GM21367 (cell line): Measurements from ENCODE around the gene TLR1.
"Not testable (repeated sequence)": the region's sequence is repeated elsewhere in the genome, so short reads cannot be mapped to it uniquely, and the experiment has no call there.

Experiments
- ATAC-seq: cut with Tn5 transposase; IDR thresholded peaks from one replicate; pipeline ENCODE4 v1.9.1; 2021; ENCODE audit not compliant: unreplicated experiment

The TLR1 gene

GRCh38 chr4:38775326-38775725 is 29.3 kb downstream of the TLR1 start:
- ATAC-seq = no peak

- ATAC-seq = no peak
Measured at GRCh38 chr4:38774181-38774955, 30.2 kb downstream of the TLR1 start.

GRCh38 chr4:38770281-38770680 is 34.3 kb downstream of the TLR1 start:
- not testable (repeated sequence) for ATAC-seq

DNA sequence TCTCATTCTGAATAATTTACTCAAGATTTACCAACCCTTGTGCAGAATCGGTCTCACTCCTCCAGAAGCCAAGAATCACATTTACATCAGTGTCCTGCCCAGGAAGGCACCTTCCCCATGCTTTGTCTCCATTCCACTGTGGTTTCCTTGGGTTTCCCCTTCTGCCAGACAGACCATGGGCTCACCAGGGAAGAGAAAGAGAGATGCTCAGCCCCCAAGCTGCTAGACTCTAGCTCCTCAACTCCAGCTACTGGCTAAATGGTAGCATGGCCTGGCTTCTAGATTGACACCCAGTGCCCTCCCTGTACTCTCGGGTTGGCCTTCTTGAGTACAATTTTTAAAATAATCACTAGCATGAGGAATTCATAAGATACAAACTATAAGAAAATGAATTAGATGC is 34.7 kb downstream of the TLR1 start:
- ATAC-seq = no peak

DNA sequence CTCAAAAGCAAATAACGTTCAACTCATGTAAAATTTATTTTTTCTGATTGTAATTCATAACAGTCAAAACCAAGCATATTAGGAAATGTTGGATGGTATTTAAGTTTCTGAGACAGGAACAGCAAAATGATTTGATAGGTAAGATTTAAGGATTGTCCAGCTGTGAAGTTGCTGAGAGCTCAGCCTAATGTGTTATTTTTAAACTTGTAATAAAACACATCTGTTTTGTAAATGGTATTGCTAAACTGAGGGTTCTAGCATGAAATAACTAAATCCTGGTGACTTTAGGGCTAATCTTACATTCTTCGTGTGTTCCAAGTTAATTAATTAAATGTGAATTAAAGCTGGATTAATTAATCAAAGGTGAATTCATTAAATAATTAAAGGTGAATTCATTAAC is 35.1 kb downstream of the TLR1 start:
- no peak for ATAC-seq

DNA sequence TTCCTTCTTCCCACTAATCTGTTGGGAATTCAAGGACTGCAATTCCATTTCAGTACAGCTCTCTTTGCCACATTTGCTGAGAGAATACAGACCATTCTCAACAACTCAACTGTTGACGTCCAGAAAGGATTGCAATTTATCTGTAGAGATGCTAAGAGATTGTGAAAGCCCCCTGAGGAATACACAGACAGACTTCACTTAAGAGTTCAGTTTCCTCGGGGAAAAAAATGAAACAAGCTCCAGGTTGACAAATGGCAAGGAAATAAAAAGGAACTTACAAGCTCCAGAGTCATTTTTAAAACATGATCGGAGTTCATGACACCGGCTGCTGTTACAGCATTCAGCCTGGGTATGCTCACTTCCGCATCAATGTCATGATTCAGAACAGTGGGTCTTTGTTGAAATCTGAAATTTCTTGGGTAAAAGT is 35.6 kb downstream of the TLR1 start:
- no peak for ATAC-seq

- ATAC-seq = not testable (repeated sequence)
Measured at GRCh38 chr4:38766940-38767339, 37.7 kb downstream of the TLR1 start.

GRCh38 chr4:38765382-38765781 is 39.2 kb downstream of the TLR1 start:
- no peak for ATAC-seq

GRCh38 chr4:38764277-38764676 is 40.3 kb downstream of the TLR1 start:
- no peak for ATAC-seq

DNA sequence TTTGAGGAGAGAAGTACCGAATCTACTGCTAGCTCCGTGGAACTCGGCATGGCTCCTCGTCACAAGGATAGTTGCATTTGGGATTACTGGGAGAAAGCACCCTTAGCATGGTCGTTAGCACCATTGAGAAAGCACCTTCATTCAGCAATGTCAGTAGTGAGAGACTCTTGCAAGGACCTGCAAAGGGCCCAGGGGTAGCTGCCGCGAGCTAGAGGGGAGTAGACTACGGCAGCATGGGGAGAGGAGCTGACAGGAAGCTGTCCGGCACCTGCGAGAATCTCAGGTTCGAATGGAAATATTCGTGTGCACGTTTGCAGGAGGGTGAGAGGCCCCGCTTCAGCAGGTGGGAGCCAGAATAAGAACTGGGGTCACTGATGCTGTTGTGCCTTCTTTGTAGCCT is 42.0 kb downstream of the TLR1 start:
- no peak for ATAC-seq

DNA sequence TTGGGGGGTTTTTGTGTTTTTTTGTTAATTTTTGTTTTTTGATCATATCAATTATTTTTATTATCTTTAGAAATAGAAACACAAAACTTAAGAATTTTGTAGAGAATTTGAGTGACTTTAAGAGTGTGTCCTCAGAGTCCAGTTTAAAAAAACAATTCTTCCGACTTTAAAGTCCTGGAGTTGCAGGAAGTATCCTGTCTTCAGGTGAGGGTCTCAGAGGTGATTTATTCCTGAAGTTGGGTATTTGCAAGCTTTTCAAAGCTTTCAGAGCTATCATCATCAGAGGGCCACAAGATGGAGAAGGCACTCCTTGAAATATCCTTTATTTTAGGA is 44.8 kb downstream of the TLR1 start:
- no peak for ATAC-seq

DNA sequence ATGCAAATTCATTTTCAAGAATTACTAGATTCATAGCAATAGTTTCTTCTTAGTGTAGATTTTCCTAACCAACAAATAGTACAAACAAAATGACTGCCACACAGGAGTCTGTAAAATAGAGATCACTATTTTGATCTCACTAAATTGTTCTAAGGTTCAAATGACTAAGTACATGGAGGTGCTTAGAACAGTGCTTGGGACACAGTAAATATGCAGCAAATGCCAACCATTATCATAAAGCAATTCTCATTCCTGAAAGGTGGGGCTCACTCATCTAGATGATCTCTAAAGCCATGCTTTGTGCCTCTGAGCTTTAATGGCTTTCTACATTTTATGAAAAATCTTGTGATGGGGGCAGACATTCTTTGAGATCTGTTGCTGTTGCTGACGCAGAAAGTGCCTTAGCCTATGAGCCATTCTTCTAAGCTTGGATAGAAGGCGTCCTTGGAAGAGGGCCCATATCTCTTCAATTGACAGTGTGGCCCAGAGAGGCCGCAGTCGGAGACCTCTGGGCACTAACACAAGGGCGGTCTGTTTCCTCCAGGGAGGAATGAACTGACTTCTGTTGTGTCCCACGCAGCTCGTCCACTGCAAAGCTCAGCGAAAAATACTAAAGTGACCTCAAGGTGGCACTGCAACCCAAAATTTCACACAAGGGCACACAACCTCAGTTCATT is 45.3 kb downstream of the TLR1 start:
- ATAC-seq = no peak

GRCh38 chr4:38757945-38758600 is 46.5 kb downstream of the TLR1 start:
- no peak for ATAC-seq

- ATAC-seq = no peak
Measured at GRCh38 chr4:38752941-38753806, 51.4 kb downstream of the TLR1 start.

DNA sequence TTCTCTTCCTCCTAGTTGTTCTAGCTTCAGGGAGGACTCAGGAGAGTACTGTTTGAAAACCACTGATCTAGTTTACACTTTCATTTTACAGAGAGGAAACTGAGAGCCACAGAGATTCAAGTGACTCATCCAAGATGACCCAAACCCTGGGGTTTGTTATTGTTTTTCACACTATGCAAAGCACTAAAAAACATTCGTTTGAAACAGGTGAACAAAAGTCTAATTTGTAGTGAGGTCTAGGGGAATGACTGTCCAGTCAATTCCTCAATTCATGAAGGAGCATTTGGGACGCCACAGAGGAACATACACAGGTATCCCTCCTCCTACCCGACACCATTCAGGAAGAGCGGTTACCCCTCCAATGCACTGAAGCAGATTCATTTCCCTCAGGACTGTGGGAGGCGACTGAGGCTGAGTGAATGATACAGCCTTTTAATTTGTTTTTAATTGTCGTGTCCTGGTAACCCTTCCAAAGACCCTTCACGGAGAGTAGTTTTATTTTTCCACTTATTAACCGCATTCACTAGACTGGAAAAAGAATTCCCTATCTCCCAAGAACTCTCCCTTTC is 52.1 kb downstream of the TLR1 start:
- peak; percentile 94 for ATAC-seq

- no peak for ATAC-seq
Measured at GRCh38 chr4:38751341-38752010, 53.1 kb downstream of the TLR1 start.

DNA sequence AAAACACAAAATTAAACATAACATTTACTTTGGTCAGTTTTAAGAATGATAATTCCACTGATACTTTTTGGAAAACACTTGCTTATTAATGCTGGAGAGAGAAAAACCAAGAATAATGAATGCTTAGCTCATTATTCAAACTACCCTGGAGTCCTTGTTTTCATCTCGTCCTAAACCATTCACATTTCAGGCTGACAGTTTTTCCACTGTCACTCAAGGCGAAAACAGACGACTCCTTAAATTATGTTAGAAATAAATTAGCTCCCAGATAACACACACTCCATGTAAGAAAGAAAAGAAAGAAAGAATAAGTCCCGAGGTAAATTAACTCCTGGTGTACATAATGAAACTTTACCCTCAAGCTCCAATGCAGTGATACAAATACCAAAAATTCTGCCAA is 55.3 kb downstream of the TLR1 start:
- no peak for ATAC-seq

GRCh38 chr4:38747629-38748028 is 57.0 kb downstream of the TLR1 start:
- no peak for ATAC-seq
